Endothelial cell of umbilical vein (primary cell): Measurements from ENCODE around the gene MGAT5B. TPM values are rescaled to one million over a fixed set of nuclear protein-coding genes. Genes with fewer than 3 reads are reported as not detected.

Experiments
- BruUV-seq: library from RNA; stranded (reverse); fragments of 400-500 nt; replicated peaks from 2 replicates; lab custom pipeline; 2021; lab: Mats Ljungman, UMichigan
- CTCF ChIA-PET: fragments of 300-600, 350-600 bp; sonication (Branson Sonifier 250); formaldehyde crosslinking; loops from one replicate; lab custom pipeline; 2021; ENCODE audit warnings: antibody characterized with exemption, inconsistent platforms; lab: Charles Lee
- POLR2A ChIA-PET: fragments of 300-600, 350-600 bp; sonication (Branson Sonifier 250); formaldehyde crosslinking; loops from one replicate; lab custom pipeline; 2021; ENCODE audit warnings: antibody characterized with exemption, inconsistent platforms; lab: Charles Lee
- DNase-seq: peaks from one replicate; pipeline ENCODE4 v3.0.0-alpha.2; 2011; ENCODE audit warnings: low read depth, low spot score
- FAIRE-seq: peaks from 2 replicates; lab custom pipeline; 2011; peaks lifted over from hg19 to GRCh38; lab: Jason Lieb, UNC
- H2AFZ ChIP-seq: 2 replicates; pipeline ENCODE4 v1.6.0; 2012; ENCODE audit warnings: low read depth, low read length, control low read depth, inconsistent platforms
- H3K27ac ChIP-seq: 2 replicates; pipeline ENCODE4 v1.5.1; 2011; ENCODE audit warnings: low read depth, mild to moderate bottlenecking, control low read depth, low read length, moderate library complexity; ENCODE audit not compliant: insufficient read depth
- H3K27me3 ChIP-seq, 2 experiments: 2 replicates each; pipeline versions ENCODE4 v1.6.0 to v1.6.1; 2011; ENCODE audit warnings: low read length in 2 of 2, mixed read lengths in 1 of 2; ENCODE audit not compliant: control insufficient read depth in 2 of 2, insufficient read depth in 2 of 2
- H3K36me3 ChIP-seq, 2 experiments: 2 replicates in 1 of 2; 3 replicates in 1 of 2; pipeline ENCODE4 v1.5.1; 2011; ENCODE audit warnings: low read length in 2 of 2, mild to moderate bottlenecking in 1 of 2, moderate library complexity in 1 of 2; ENCODE audit not compliant: control insufficient read depth in 2 of 2, insufficient read depth in 2 of 2; ENCODE audit errors: extremely low read depth in 1 of 2
- H3K4me1 ChIP-seq: 3 replicates; pipeline ENCODE4 v1.5.1; 2011; ENCODE audit warnings: mild to moderate bottlenecking, low read length; ENCODE audit not compliant: control insufficient read depth, insufficient read depth; ENCODE audit errors: extremely low read depth
- H3K4me2 ChIP-seq: 2 replicates; pipeline ENCODE4 v1.6.1; 2011; ENCODE audit warnings: low read length, control low read depth, mixed read lengths; ENCODE audit not compliant: insufficient read depth
- H3K4me3 ChIP-seq, 3 experiments: fragments of 200-600 bp in 1 of 3; sonication (generic), shearing (Covaris generic) in 1 of 3; replicated peaks in 1 of 3; 2 replicates each; pipeline ENCODE4 v1.5.1; 2011 to 2016; ENCODE audit warnings: control low read depth in 3 of 3, low read length in 3 of 3, mild to moderate bottlenecking in 2 of 3, inconsistent platforms in 1 of 3, low read depth in 1 of 3, moderate library complexity in 1 of 3; ENCODE audit not compliant: insufficient read depth in 1 of 3
- H3K79me2 ChIP-seq: 2 replicates; pipeline ENCODE4 v1.6.0; 2012; ENCODE audit warnings: low read length, inconsistent platforms; ENCODE audit not compliant: control insufficient read depth, insufficient read depth
- H3K9ac ChIP-seq: replicated peaks from 2 replicates; pipeline ENCODE3; 2011; ENCODE audit warnings: low read length, control low read depth; ENCODE audit not compliant: insufficient read depth; ENCODE audit errors: extremely low read depth
- H3K9me1 ChIP-seq: replicated peaks from 3 replicates; pipeline ENCODE4 v1.6.0; 2011; ENCODE audit warnings: mild to moderate bottlenecking, low read length; ENCODE audit not compliant: control insufficient read depth, insufficient read depth; ENCODE audit errors: extremely low read depth
- H3K9me3 ChIP-seq: replicated peaks from 2 replicates; pipeline ENCODE4 v1.5.1; 2012; ENCODE audit warnings: low read length, inconsistent platforms; ENCODE audit not compliant: control insufficient read depth, insufficient read depth
- H4K20me1 ChIP-seq: replicated peaks from 2 replicates; pipeline ENCODE3; 2011; ENCODE audit warnings: mild to moderate bottlenecking, low read length; ENCODE audit not compliant: control insufficient read depth, insufficient read depth; ENCODE audit errors: extremely low read depth
- CTCF ChIP-seq, 2 donors: IDR thresholded peaks; 1 replicate in 1 of 2; 2 replicates in 1 of 2; pipeline ENCODE4 v1.5.1; 2011; ENCODE audit warnings: low read length in 2 of 2, mild to moderate bottlenecking in 2 of 2, moderate library complexity in 2 of 2, control low read depth in 1 of 2, inconsistent platforms in 1 of 2, low read depth in 1 of 2; ENCODE audit not compliant: insufficient read depth in 1 of 2; ENCODE audit errors: extremely low read depth in 1 of 2
- EZH2 ChIP-seq: IDR thresholded peaks from 2 replicates; pipeline ENCODE4 v1.6.1; 2012; ENCODE audit warnings: borderline replicate concordance, low read depth, mild to moderate bottlenecking, moderate library complexity, low read length, inconsistent platforms; ENCODE audit not compliant: severe bottlenecking
- FOS ChIP-seq: IDR thresholded peaks from 2 replicates; pipeline ENCODE4 v1.6.1; 2011; ENCODE audit warnings: mild to moderate bottlenecking, low read length, moderate library complexity, borderline replicate concordance; ENCODE audit not compliant: insufficient read depth
- GATA2 ChIP-seq: IDR thresholded peaks from 2 replicates; pipeline ENCODE4 v1.7.0; 2011; ENCODE audit warnings: low read depth, mild to moderate bottlenecking, moderate library complexity, mixed read lengths, low read length; ENCODE audit not compliant: insufficient read length, insufficient read depth
- JUN ChIP-seq: IDR thresholded peaks from 2 replicates; pipeline ENCODE4 v1.6.1; 2011; ENCODE audit warnings: borderline replicate concordance, low read depth; ENCODE audit not compliant: insufficient read length, insufficient read depth
- MAX ChIP-seq: IDR thresholded peaks from 2 replicates; pipeline ENCODE4 v1.6.1; 2011; ENCODE audit not compliant: insufficient read depth, insufficient read length
- MYC ChIP-seq: IDR thresholded peaks from one replicate; pipeline ENCODE4 v1.6.1; 2011; ENCODE audit warnings: mild to moderate bottlenecking, low read depth, low read length
- POLR2A ChIP-seq: IDR thresholded peaks from 2 replicates; pipeline ENCODE4 v1.6.1; 2012; ENCODE audit warnings: low read depth, mild to moderate bottlenecking, control low read depth, low read length
- POLR2AphosphoS5 ChIP-seq: IDR thresholded peaks from 2 replicates; pipeline ENCODE4 v1.6.1; 2012; ENCODE audit warnings: low read depth, mild to moderate bottlenecking, control low read depth, low read length, moderate library complexity; ENCODE audit not compliant: insufficient read depth
- dilution Hi-C: fragments of 300-500 bp; cut with MboI; formaldehyde crosslinking; loops from one replicate; pipeline ENCODE4 v1.15.0; 2019; ENCODE audit warnings: low sequenced_read_pairs; ENCODE audit not compliant: extremely low pct_ligation_motif_present
- intact Hi-C: fragments of 100-400 bp; cut with micrococcal nuclease; formaldehyde crosslinking; loops from one replicate; pipeline ENCODE4 v1.10.0; 2022
- polyA plus RNA-seq, 4 experiments: library from polyadenylated mRNA; depleted of rRNA in 3 of 4; stranded (reverse) in 3 of 4; unstranded in 1 of 4; fragments of >200 nt; gene quantifications; 2 replicates each; pipeline versions ENCODE4 v1.2.1 to v1.2.3, GENCODE V29; 2011 to 2012; ENCODE audit warnings: missing spikeins in 1 of 4
- total RNA-seq: library from RNA; stranded (reverse); gene quantifications from 2 replicates; pipeline ENCODE4 v1.2.3, GENCODE V29; 2021

The MGAT5B gene
- total and polyA plus RNA-seq, 2 donors (not counting 3 experiments of a cell fraction or from before 2014, with no cell fraction given): 1.7 to 2.1 TPM

DNA sequence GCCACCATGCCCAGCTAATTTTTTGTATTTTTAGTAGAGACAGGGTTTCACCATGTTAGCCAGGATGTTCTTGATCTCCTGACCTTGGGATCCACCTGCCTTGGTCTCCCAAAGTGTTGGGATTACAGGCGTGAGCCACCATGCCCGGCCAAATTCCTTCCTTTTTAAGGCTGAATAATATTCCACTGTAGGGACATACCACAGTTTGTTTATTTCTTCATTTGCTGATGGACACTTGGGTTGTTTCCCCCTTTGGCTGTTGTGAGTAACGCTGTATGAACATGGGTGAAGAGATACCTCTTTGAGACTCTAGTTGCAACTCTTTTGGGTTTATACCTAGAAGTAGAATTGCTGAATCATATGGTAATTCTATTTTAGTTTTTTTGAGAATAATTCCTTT lies 13.1 kb upstream of the MGAT5B start:
- intact Hi-C loops: no loop called here
- BruUV-seq: no TSS peak
- Histone ChIP-seq H3K9me1 (no peaks in the 10 kb centered on the region), H3K4me3 (no peak overlapping the region), H3K27ac (no peak overlapping the region), H3K9ac (no peak overlapping the region), H4K20me1 (no peaks in the 10 kb centered on the region), H3K4me2 (no peak overlapping the region), H3K9me3 (no peaks in the 10 kb centered on the region), H3K27me3 (peaks cover 0 to 2% of the 10 kb centered on the region in 2 experiments), H2AFZ (no peak overlapping the region), H3K36me3 (no peaks in the 10 kb centered on the region), H3K79me2 (no peaks in the 10 kb centered on the region), H3K4me1 (no peaks in the 10 kb centered on the region)
- TF ChIP-seq MAX (no peak), EZH2 (no peak), FOS (no peak), GATA2 (no peak), POLR2A (no peak), CTCF (IDR thresholded peaks at IDR 0.05; ENCODE audit: extremely low read depth in 1 of 2, insufficient read depth in 1 of 2, low read depth in 1 of 2, low read length in 2 of 2) (no peak), JUN (no peak), POLR2AphosphoS5 (no peak), MYC (no peak)
- POLR2A ChIA-PET: no interaction called here
- dilution Hi-C loops: no loop called here
- FAIRE-seq (no peak), DNase-seq (no peak)
- CTCF ChIA-PET: interaction anchor here (1.9 to 2.2 kb wide), 2 partner anchors 13 to 201 kb away, joined by 8 to 12 read pairs; partner anchors contain the start of gene MGAT5B
